ENCODE measurements around the gene SLC38A8.

GRCh38 chr16:84047626-84048025, 5.0 kb upstream of the SLC38A8 start:
- no peak for TF ChIP-seq EP300 (IDR thresholded peaks at IDR 0.05; ENCODE audit: borderline replicate concordance)
- TF ChIP-seq FOXM1 (IDR thresholded peaks at IDR 0.05; ENCODE audit: borderline replicate concordance, low read depth) = no peak
